Stimulated activated CD8-positive, alpha-beta memory T cell treated with anti-CD3 and anti-CD28 coated beads, Interleukin-4, amount 100 ng/mL, for 1 hour (primary cell): ENCODE results near the gene APBA2.

Experiments
- DNase-seq, 2 donors: peaks; one replicate each; pipeline ENCODE4 v3.0.0-alpha.2; 2020; ENCODE audit warnings: low read depth in 2 of 2, low spot score in 1 of 2

The APBA2 gene

GRCh38 chr15:29115093-29115991 lies 229.6 kb downstream of the APBA2 start:
- no peak for DNase-seq

- no peak for DNase-seq
These were observed 231.4 kb downstream of the APBA2 start for GRCh38 chr15:29116970-29117700.

- DNase-seq, result no peak
These were observed 232.0 kb downstream of the APBA2 start for GRCh38 chr15:29117778-29118177.

GRCh38 chr15:29119847-29120246 lies 234.1 kb downstream of the APBA2 start:
- no peak for DNase-seq

GRCh38 chr15:29120593-29121368 lies 235.0 kb downstream of the APBA2 start:
- DNase-seq, result no peak

GRCh38 chr15:29121369-29121656 lies 235.5 kb downstream of the APBA2 start:
- DNase-seq, result no peak

GRCh38 chr15:29121907-29122306 lies 236.1 kb downstream of the APBA2 start:
- DNase-seq, result no peak

GRCh38 chr15:29122506-29122905 lies 236.7 kb downstream of the APBA2 start:
- no peak for DNase-seq

- DNase-seq, result no peak
These were observed 237.4 kb downstream of the APBA2 start for GRCh38 chr15:29123171-29123570.

GRCh38 chr15:29123991-29124390 lies 238.2 kb downstream of the APBA2 start:
- DNase-seq, result no peak

- DNase-seq, result no peak
These were observed 239.0 kb downstream of the APBA2 start for GRCh38 chr15:29124581-29125381.

- no peak for DNase-seq
These were observed 239.8 kb downstream of the APBA2 start for GRCh38 chr15:29125382-29126207.

- no peak for DNase-seq
These were observed 240.4 kb downstream of the APBA2 start for GRCh38 chr15:29126208-29126536.

- DNase-seq, result no peak
These were observed 241.2 kb downstream of the APBA2 start for GRCh38 chr15:29126821-29127461.

GRCh38 chr15:29127506-29128430 lies 242.0 kb downstream of the APBA2 start:
- DNase-seq, result no peak

- no peak for DNase-seq
These were observed 242.9 kb downstream of the APBA2 start for GRCh38 chr15:29128671-29129070.

GRCh38 chr15:29129221-29129620 lies 243.4 kb downstream of the APBA2 start:
- no peak for DNase-seq

- DNase-seq, result no peak
These were observed 244.2 kb downstream of the APBA2 start for GRCh38 chr15:29129926-29130325.

GRCh38 chr15:29130476-29130875 lies 244.7 kb downstream of the APBA2 start:
- DNase-seq, result no peak
